GM18519 (cell line): ENCODE results near the gene TBC1D2.

Experiments used
- ATAC-seq: cut with Tn5 transposase; IDR thresholded peaks from one replicate; pipeline ENCODE4 v1.9.1; 2021; ENCODE audit warnings: mild to moderate bottlenecking, moderate library complexity; ENCODE audit not compliant: unreplicated experiment, low FRiP score

The TBC1D2 gene

GRCh38 chr9:98192503-98193335 lies 62.7 kb downstream of the TBC1D2 start, which contains the start of gene CORO2A:
Gene CORO2A, minus strand, starts transcription at chr9:98192637. Its CDS starts 34,977 bp downstream, at chr9:98157660.
- ATAC-seq: peak; percentile 38

GRCh38 chr9:98191671-98192502 lies 63.6 kb downstream of the TBC1D2 start:
- no peak for ATAC-seq

- no peak for ATAC-seq
These were observed 64.3 kb downstream of the TBC1D2 start for GRCh38 chr9:98191181-98191608.

- ATAC-seq: no peak
These were observed 64.7 kb downstream of the TBC1D2 start for GRCh38 chr9:98190757-98191105.

- ATAC-seq: no peak
These were observed 66.0 kb downstream of the TBC1D2 start for GRCh38 chr9:98189412-98189811.

GRCh38 chr9:98187926-98188325 lies 67.5 kb downstream of the TBC1D2 start:
- ATAC-seq: no peak

- no peak for ATAC-seq
These were observed 69.2 kb downstream of the TBC1D2 start for GRCh38 chr9:98186236-98186635.

- no peak for ATAC-seq
These were observed 69.8 kb downstream of the TBC1D2 start for GRCh38 chr9:98185611-98186171.

GRCh38 chr9:98185021-98185567 lies 70.4 kb downstream of the TBC1D2 start:
- ATAC-seq: no peak

- no peak for ATAC-seq
These were observed 71.1 kb downstream of the TBC1D2 start for GRCh38 chr9:98184326-98184725.

- ATAC-seq: no peak
These were observed 72.4 kb downstream of the TBC1D2 start for GRCh38 chr9:98182889-98183599.

- ATAC-seq: no peak
These were observed 73.2 kb downstream of the TBC1D2 start for GRCh38 chr9:98182069-98182820.

- ATAC-seq: no peak
These were observed 73.7 kb downstream of the TBC1D2 start for GRCh38 chr9:98181746-98182068.

- no peak for ATAC-seq
These were observed 74.5 kb downstream of the TBC1D2 start for GRCh38 chr9:98180996-98181395.

GRCh38 chr9:98178874-98179850 lies 76.3 kb downstream of the TBC1D2 start:
- ATAC-seq: no peak

- no peak for ATAC-seq
These were observed 78.8 kb downstream of the TBC1D2 start for GRCh38 chr9:98176391-98177259.

GRCh38 chr9:98175762-98176161 lies 79.7 kb downstream of the TBC1D2 start:
- no peak for ATAC-seq
